NB4 (cell line): ENCODE results near the gene SCAMP3.

ENCODE experiments used
- DNase-seq: peaks from one replicate; pipeline ENCODE4 v3.0.0; 2010; ENCODE audit warnings: low read depth
- H3K4me3 ChIP-seq: one replicate; pipeline ENCODE4 v1.5.1; 2011; ENCODE audit warnings: mild to moderate bottlenecking, low read depth, low read length, moderate library complexity
- CTCF ChIP-seq: IDR thresholded peaks from one replicate; pipeline ENCODE4 v1.5.1; 2012; ENCODE audit warnings: low read depth, low read length
- MYC ChIP-seq: IDR thresholded peaks from 2 replicates; pipeline ENCODE4 v1.6.1; 2011; ENCODE audit warnings: low read depth, low read length
- POLR2A ChIP-seq: IDR thresholded peaks from 2 replicates; pipeline ENCODE4 v1.6.1; 2011; ENCODE audit warnings: mild to moderate bottlenecking; ENCODE audit not compliant: insufficient read length; ENCODE audit errors: extremely low read depth
- TF ChIP-seq, protein P1 (sequence below): IDR thresholded peaks from 2 replicates; pipeline ENCODE4 v1.6.1; 2011; ENCODE audit warnings: low read depth, low read length

SCAMP3 gene

GRCh38 chr1:155245163-155245524 is 17.0 kb downstream of the SCAMP3 start:
- TF ChIP-seq, protein P1, sequence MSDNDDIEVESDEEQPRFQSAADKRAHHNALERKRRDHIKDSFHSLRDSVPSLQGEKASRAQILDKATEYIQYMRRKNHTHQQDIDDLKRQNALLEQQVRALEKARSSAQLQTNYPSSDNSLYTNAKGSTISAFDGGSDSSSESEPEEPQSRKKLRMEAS, result no peak
- TF ChIP-seq CTCF (no peak), MYC (no peak), POLR2A (no peak)
- no peak for DNase-seq

GRCh38 chr1:155244368-155245162 is 17.6 kb downstream of the SCAMP3 start:
- TF ChIP-seq CTCF (peak; percentile 20), MYC (peak; percentile 72), POLR2A (peak; percentile 75)
- TF ChIP-seq, protein P1, result peak; percentile 6
- DNase-seq, result peak; percentile 99
- peak overlapping the region; percentile 78 for H3K4me3 ChIP-seq

More at GRCh38 chr1:155245163-155245524, 17.0 kb downstream of the SCAMP3 start:
- H3K4me3 ChIP-seq, result peak overlapping the region; percentile 47

- peak overlapping the region; percentile 78 for H3K4me3 ChIP-seq
- no peak for TF ChIP-seq POLR2A
- no peak for TF ChIP-seq CTCF
- TF ChIP-seq MYC, result no peak
- no peak for DNase-seq
These were observed 19.3 kb downstream of the SCAMP3 start for GRCh38 chr1:155242805-155243358.

DNA sequence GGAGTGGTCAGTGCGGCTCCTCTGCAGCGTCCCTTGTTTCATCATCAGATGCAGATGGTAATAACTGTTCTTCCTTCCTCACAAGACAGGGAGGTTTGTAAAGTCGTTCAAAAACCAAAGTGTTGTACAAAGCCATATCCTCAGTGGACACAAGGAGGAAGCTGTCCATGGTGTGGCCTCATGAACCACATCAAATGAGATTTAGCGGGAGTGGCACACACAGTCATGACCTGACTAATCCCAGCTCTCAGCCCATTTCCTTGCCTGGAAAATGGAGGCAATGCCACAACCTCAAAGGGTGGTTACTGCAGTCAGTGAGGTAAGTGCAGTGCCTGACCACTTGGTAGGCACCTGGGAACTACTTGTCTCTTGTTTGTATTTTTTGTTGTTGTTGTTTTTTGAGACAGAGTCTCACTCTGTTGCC is 20.3 kb downstream of the SCAMP3 start:
- H3K4me3 ChIP-seq, result peak overlapping the region; percentile 18
- TF ChIP-seq CTCF (no peak), POLR2A (no peak), MYC (no peak)
- TF ChIP-seq, protein P1, result no peak
- peak; percentile 83 for DNase-seq

GRCh38 chr1:155241069-155241679 is 21.0 kb downstream of the SCAMP3 start:
- DNase-seq, result peak; percentile 86
- H3K4me3 ChIP-seq, result peak overlapping the region; percentile 70
- no peak for TF ChIP-seq CTCF
- TF ChIP-seq, protein P1, result peak; percentile 95
- peak; percentile 47 for TF ChIP-seq MYC
